Stimulated activated CD4-positive, alpha-beta T cell treated with anti-CD3 and anti-CD28 coated beads, Interleukin-15, amount 100 ng/mL, for 48 hours (primary cell): ENCODE results near the gene CNTNAP2.
"Not testable (repeated sequence)": the region's sequence is repeated elsewhere in the genome, so short reads cannot be mapped to it uniquely, and the experiment has no call there.

Experiments used
- DNase-seq, 2 donors: peaks; one replicate each; pipeline ENCODE4 v3.0.0-alpha.2; 2020; ENCODE audit warnings: low read depth in 2 of 2

The CNTNAP2 gene

GRCh38 chr7:148298768-148299167, 2182.2 kb downstream of the CNTNAP2 start:
- DNase-seq = not testable (repeated sequence)

- no peak for DNase-seq
Observed at GRCh38 chr7:148299350-148300276, 2183.0 kb downstream of the CNTNAP2 start.

GRCh38 chr7:148302436-148302835, 2185.8 kb downstream of the CNTNAP2 start:
- DNase-seq = not testable (repeated sequence)

- DNase-seq = no peak
Observed at GRCh38 chr7:148303295-148304082, 2186.9 kb downstream of the CNTNAP2 start.

GRCh38 chr7:148304083-148304335, 2187.4 kb downstream of the CNTNAP2 start:
- no peak for DNase-seq

- no peak for DNase-seq
Observed at GRCh38 chr7:148304456-148304855, 2187.9 kb downstream of the CNTNAP2 start.

GRCh38 chr7:148306759-148307158, 2190.2 kb downstream of the CNTNAP2 start:
- DNase-seq = no peak

GRCh38 chr7:148318102-148318811, 2201.7 kb downstream of the CNTNAP2 start:
- DNase-seq = no peak

GRCh38 chr7:148318838-148319237, 2202.2 kb downstream of the CNTNAP2 start:
- DNase-seq = no peak

GRCh38 chr7:148319316-148319808, 2202.8 kb downstream of the CNTNAP2 start:
- no peak for DNase-seq

GRCh38 chr7:148325208-148325607, 2208.6 kb downstream of the CNTNAP2 start:
- DNase-seq = no peak

- DNase-seq = no peak
Observed at GRCh38 chr7:148327379-148327778, 2210.8 kb downstream of the CNTNAP2 start.

- no peak for DNase-seq
Observed at GRCh38 chr7:148328906-148329305, 2212.3 kb downstream of the CNTNAP2 start.

- no peak for DNase-seq
Observed at GRCh38 chr7:148330124-148330818, 2213.7 kb downstream of the CNTNAP2 start.

GRCh38 chr7:148330822-148331221, 2214.2 kb downstream of the CNTNAP2 start:
- DNase-seq = no peak

- DNase-seq = not testable (repeated sequence)
Observed at GRCh38 chr7:148331456-148331855, 2214.9 kb downstream of the CNTNAP2 start.

- no peak for DNase-seq
Observed at GRCh38 chr7:148332191-148333186, 2215.9 kb downstream of the CNTNAP2 start.

GRCh38 chr7:148334441-148334956, 2217.9 kb downstream of the CNTNAP2 start:
- no peak for DNase-seq

- DNase-seq = no peak
Observed at GRCh38 chr7:148334959-148335577, 2218.5 kb downstream of the CNTNAP2 start.

- no peak for DNase-seq
Observed at GRCh38 chr7:148335790-148336189, 2219.2 kb downstream of the CNTNAP2 start.
